Chondrocyte (in vitro differentiated cells): ENCODE results near the gene WWOX. TPM values are rescaled to one million over a fixed set of nuclear protein-coding genes. Genes with fewer than 3 reads are reported as not detected.

Experiments
- DNase-seq: peaks from one replicate; pipeline ENCODE4 v3.0.0; 2021; ENCODE audit warnings: mixed read lengths, low spot score
- H3K27ac Mint-ChIP-seq: one replicate; pipeline ENCODE4 v1.8.0; 2021; ENCODE audit warnings: mild to moderate bottlenecking, moderate library complexity, mixed read lengths; ENCODE audit not compliant: unreplicated experiment
- H3K27me3 Mint-ChIP-seq: 2 replicates; pipeline ENCODE4 v1.8.0; 2021; ENCODE audit warnings: low read depth, mixed read lengths
- H3K36me3 Mint-ChIP-seq: 2 replicates; pipeline ENCODE4 v1.8.0; 2021; ENCODE audit warnings: low read depth, mixed read lengths
- H3K4me1 Mint-ChIP-seq: 2 replicates; pipeline ENCODE4 v1.8.0; 2021; ENCODE audit warnings: low read depth, mild to moderate bottlenecking, mixed read lengths
- H3K4me3 Mint-ChIP-seq: one replicate; pipeline ENCODE4 v1.8.0; 2021; ENCODE audit warnings: mild to moderate bottlenecking, moderate library complexity, mixed read lengths; ENCODE audit not compliant: unreplicated experiment
- H3K9me3 Mint-ChIP-seq: 2 replicates; pipeline ENCODE4 v1.8.0; 2021; ENCODE audit warnings: low read depth, mixed read lengths
- total RNA-seq: library from RNA; stranded (reverse); gene quantifications from 3 replicates; pipeline ENCODE4 v1.2.1, GENCODE V29; 2021
- TF ChIP-seq, protein P1 (sequence below): fragments of 200-600 bp; sonication (generic); IDR thresholded peaks from 2 replicates; pipeline ENCODE4 v1.5.0; 2021; ENCODE audit warnings: antibody characterized with exemption, mild to moderate bottlenecking, moderate library complexity

Gene WWOX
- total RNA-seq, 1 donor from 2014 or later = 12.1 TPM

DNA sequence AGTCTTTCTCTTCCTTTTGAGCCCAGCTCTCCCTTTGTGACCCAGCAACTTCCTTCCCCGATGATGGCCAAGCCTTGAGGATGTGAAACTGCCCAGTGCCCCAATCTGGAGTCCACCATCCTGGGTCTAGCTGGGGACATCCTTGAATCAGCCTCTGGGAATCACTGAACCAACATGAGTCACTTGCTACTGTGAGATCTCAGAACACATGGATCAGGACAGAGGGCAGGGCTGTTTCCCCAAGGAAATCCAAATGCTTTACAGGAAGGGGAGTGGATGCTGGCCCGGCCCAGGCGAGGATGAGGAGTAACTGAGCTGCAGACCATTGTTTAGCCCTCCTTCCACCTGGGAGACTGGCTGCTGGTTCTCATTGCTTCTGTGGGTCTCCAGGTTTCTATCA is 547.6 kb downstream of the WWOX start:
- no peaks in the 10 kb centered on the region for H3K9me3 Mint-ChIP-seq
- TF ChIP-seq, protein P1, sequence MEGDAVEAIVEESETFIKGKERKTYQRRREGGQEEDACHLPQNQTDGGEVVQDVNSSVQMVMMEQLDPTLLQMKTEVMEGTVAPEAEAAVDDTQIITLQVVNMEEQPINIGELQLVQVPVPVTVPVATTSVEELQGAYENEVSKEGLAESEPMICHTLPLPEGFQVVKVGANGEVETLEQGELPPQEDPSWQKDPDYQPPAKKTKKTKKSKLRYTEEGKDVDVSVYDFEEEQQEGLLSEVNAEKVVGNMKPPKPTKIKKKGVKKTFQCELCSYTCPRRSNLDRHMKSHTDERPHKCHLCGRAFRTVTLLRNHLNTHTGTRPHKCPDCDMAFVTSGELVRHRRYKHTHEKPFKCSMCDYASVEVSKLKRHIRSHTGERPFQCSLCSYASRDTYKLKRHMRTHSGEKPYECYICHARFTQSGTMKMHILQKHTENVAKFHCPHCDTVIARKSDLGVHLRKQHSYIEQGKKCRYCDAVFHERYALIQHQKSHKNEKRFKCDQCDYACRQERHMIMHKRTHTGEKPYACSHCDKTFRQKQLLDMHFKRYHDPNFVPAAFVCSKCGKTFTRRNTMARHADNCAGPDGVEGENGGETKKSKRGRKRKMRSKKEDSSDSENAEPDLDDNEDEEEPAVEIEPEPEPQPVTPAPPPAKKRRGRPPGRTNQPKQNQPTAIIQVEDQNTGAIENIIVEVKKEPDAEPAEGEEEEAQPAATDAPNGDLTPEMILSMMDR = no peak
- H3K4me3 Mint-ChIP-seq = no peak overlapping the region
- no peak overlapping the region for H3K27ac Mint-ChIP-seq
- no peak for DNase-seq
- peaks cover 1% of the 10 kb centered on the region for H3K36me3 Mint-ChIP-seq
- H3K4me1 Mint-ChIP-seq = peaks cover 13% of the 10 kb centered on the region
- H3K27me3 Mint-ChIP-seq = peaks cover under 1% of the 10 kb centered on the region

DNA sequence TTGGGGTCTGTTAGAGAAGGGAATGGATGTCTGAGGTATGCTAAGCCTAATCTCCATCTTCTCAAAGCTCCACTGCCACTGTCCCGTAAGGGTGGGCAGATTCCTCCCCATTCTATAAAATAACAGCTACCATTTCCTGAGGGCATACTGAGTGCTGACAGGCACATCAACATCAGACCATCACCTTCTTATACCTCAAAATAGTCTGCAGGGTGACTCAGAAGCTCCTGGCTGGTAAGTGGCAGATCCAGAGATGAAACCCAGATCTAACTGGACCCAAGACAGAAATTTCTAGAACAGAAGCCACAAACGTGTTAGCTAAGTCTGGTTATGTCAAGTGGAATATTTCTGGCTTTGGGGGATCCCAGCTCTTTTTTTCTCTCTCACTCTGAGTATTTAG is 548.0 kb downstream of the WWOX start:
- TF ChIP-seq, protein P1 = no peak
- Mint-ChIP-seq H3K36me3 (no peaks in the 10 kb centered on the region), H3K9me3 (no peaks in the 10 kb centered on the region), H3K27me3 (no peaks in the 10 kb centered on the region), H3K4me3 (no peak overlapping the region), H3K4me1 (peaks cover 13% of the 10 kb centered on the region), H3K27ac (no peak overlapping the region)
- DNase-seq = no peak

DNA sequence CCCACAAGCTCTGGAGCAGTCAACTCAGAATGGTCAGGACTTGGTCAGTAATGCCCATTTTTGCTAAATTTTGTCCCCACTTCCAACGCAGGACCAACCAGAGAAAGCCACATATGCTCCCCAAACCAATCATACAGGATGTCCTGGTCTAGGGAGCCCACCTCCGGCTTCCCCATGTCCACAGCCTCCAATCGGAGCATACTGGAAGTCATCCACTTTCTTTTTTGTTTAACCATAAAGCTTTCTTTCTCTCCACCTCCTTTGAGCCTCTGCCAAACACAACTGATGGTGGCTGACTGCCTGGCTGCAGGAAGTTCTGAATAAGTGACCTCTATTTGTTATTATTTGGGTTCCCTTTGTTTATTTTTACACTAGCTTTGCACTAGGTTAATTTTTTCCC is 549.1 kb downstream of the WWOX start:
- Mint-ChIP-seq H3K4me3 (peak overlapping the region; percentile 16), H3K9me3 (no peaks in the 10 kb centered on the region), H3K4me1 (peaks cover 13% of the 10 kb centered on the region), H3K36me3 (no peaks in the 10 kb centered on the region), H3K27me3 (no peaks in the 10 kb centered on the region), H3K27ac (no peak overlapping the region)
- TF ChIP-seq, protein P1 = no peak
- no peak for DNase-seq

DNA sequence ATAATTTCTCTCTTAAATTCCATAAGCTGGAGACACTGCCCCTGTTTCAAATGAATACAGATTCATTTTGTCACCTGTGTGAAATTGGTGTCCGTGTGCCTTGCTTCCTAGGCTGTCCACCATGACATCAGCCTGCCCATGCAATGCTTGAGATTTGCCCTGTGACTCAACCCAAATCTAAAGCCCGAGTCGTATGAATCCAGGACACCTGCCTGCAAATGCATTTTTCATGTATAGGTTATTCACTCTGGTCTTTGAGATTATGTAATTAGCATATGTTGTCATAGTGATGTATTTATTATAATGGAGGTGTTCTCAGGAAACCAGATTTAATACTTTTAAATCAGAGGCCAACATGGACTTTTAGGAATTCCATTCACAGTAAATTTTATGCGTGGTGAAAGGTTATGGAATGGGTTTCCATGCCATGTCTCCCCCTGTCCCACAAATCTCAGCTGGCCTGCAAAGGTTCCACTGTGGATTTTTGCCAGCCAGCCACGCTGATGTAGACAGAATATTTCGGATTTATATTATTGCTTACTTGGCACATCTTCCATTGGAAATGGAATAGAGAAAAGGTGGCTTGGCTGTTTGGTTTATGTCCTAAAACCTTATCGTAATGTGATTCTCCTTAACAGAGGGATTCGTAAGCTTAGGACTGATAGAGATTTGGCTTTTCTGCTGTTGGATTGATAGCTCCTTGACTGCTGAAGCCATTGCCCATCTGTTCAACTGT is 551.1 kb downstream of the WWOX start:
- Mint-ChIP-seq H3K36me3 (no peaks in the 10 kb centered on the region), H3K4me1 (peaks cover 9% of the 10 kb centered on the region), H3K4me3 (no peak overlapping the region), H3K27ac (no peak overlapping the region), H3K9me3 (no peaks in the 10 kb centered on the region), H3K27me3 (no peaks in the 10 kb centered on the region)
- TF ChIP-seq, protein P1 = no peak
- no peak for DNase-seq

DNA sequence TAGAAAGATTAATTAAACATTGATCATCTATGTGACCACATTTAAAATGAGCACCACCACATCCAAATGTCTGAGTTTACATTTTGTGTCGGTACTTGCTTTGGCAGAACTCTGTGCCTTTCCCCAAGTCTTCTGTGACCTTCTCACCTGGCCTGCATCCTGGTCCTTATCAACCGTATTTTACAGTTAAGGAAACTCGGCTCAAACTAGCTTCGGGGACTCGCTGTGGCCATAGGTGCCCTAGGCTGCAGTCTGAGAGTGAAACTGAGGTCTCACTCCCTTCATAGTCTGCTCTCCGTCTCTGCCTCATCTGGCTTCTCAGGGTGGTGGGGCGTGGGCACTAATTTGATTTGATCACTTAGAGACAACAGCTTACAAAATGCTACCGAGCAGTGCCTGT is 555.5 kb downstream of the WWOX start:
- Mint-ChIP-seq H3K36me3 (no peaks in the 10 kb centered on the region), H3K4me3 (no peak overlapping the region), H3K9me3 (no peaks in the 10 kb centered on the region), H3K27ac (no peak overlapping the region), H3K4me1 (no peaks in the 10 kb centered on the region), H3K27me3 (no peaks in the 10 kb centered on the region)
- no peak for DNase-seq
- TF ChIP-seq, protein P1 = no peak
